HG03039 (cell line): ENCODE data around the gene NHEJ1.
"Not testable (repeated sequence)": the region's sequence is repeated elsewhere in the genome, so short reads cannot be mapped to it uniquely, and the experiment has no call there.

ENCODE experiments used
- ATAC-seq: cut with Tn5 transposase; IDR thresholded peaks from one replicate; pipeline ENCODE4 v1.9.1; 2021; ENCODE audit warnings: mild to moderate bottlenecking, moderate library complexity; ENCODE audit not compliant: unreplicated experiment

NHEJ1 gene

GRCh38 chr2:219160186-219161017 lies at the start of gene NHEJ1:
NHEJ1 (minus strand) TSS chr2:219160815; CDS start chr2:219158362, 2,453 bp downstream.
- ATAC-seq = peak; percentile 76

DNA sequence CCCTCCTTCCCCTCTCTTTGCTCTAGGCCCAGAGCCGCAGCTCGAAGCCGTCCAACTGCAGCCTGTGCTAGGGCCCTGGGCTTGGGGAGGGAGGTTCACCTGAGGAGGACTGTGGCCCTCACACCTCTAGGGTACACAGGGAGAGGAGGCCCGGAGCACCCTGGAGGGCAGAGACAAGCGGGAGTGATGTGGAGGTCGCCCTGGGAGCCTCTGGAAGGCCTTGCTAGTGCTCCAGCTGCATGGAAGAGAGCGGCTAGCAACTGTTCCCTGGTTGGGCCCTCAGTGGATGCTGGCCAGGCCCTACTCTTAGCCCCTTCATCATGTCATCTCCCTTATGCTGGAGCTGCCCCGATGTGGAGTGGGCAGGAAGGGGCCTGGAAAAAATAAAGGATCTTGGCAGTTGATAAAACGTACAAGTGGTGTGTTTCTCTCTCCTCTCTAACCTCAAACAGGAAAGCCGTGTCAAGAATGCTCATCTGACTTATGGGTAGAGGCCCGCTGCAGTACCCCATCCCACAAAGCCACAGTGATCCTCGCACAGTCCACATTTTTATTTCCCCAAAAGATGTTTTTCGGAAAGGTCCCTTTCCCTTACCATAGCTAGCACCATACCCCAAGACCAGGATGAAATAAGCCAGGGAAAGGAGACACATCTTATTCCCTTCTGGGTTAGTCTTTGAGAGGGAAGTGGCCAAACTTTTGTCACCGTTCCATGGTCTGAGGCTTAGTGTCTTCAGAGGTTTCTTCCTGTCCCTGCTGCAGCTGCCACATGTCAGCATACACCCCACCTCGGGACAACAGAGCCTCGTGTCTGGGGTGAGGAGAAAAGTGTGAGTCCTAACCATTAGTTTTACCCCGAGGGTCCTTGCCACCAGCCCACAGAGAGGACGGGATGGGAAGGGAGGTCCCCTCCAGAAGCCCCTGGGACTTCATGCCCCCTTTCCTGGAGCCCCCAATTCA lies 48.9 kb upstream of the NHEJ1 start:
- no peak for ATAC-seq

GRCh38 chr2:219207884-219208740 lies 47.5 kb upstream of the NHEJ1 start:
- ATAC-seq = no peak

DNA sequence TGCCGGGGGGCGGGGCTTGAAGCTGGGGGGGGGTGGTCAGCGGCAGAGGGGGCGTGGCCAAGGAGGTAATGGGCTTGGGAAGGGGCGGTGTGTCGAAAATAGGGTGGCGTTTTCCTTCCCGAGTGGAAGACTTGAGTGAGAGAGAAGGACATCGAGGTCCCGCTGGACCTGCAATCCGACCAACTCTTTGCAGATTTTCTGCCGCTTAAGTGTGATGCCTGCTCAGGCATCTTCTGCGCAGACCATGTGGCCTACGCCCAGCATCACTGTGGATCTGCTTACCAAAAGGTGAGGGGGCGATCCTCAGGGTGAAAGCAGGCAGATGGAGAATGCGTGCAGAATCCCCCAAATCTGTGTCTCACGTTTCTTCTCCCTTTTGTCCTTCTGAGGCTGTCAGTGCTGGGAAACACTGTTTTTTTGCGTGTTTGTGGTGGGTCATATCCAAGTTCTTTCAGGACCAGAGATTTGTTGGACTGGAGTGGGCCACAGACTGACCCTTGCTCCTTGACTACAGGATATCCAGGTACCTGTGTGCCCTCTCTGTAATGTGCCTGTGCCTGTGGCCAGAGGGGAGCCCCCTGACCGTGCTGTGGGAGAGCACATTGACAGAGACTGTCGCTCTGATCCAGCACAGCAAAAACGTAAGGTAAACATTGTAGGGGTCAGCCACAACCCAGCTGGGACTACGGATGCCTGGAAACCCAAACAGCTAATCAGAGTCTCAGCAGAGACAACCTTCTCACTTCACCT lies 46.7 kb upstream of the NHEJ1 start:
- ATAC-seq = no peak

DNA sequence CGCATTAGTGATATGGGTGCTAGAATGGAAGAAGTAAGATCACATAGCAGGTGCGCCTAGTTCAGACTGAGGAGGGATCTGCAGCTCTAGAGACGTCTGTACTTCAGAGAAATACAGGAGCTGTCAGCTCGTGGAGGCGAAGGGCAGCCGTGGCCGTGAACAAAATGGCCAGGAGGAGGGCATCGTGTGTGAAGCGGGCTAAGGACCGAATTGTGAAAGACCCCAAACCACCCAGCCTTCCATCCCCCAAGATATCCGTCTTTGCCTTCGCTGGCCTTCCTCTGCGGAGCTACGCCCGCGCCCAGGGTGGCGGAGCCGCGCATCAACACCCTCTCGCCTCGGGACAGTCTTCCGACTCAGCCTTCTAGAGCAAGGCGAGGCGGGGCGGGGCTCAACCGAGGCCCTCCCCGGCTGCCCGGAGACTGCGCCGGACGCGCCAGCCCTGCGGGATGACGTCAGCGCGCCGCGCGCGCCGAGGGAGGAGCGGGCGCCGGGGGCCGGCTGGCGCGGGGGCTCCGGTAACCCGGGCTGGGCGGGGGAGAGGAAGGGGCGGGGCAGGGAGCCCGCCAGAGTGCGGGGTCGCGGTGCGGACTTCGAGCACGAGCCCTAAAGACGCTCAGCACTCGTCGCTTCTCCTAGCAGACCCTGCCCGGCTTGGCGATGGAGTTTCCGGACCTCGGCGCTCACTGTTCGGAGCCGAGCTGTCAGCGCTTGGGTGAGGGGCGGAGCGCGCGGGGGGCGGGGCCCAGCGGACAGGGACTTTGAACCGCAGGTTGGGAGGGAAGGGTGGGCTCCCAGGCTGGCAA lies 45.9 kb upstream of the NHEJ1 start, which contains the start of gene ZFAND2B:
Gene ZFAND2B, plus strand, starts transcription at position 455 of the 806 bp plus-strand sequence. Its CDS starts 206 bp downstream, at position 661.
- peak; percentile 96 for ATAC-seq

DNA sequence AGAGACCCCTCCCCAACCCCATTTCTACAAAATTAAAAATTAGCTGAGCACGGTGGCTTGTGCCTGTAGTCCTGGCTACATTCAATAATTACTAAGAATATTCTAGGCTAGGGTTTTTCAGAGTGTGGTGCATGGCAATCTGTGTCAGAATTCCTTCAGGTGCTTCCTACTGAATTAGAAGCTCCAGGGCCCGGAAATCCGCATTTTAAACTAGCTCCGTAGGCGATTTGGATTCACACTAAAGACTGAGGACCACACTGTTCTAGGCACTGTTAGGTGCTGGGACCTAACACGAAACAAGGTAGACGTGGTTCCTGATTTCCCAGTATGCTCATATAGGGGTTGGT lies 45.3 kb upstream of the NHEJ1 start:
- ATAC-seq = no peak

DNA sequence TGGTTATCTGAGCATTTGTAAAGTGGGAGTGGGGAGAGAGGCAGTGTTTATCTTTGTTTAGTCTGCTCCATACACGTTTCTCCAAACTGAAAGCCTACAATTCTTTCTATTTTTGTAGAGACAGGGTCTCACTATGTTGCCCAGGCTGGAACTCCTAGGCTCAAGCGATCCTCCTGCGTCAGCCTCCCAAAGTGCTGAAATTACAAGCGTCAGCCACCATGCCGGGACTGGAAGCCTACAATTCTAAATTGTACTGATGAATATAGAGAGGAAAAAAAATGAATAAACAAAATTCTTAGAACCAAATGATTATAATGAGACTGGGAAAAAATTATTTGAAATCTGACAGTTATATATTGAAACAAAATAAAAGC lies 44.5 kb upstream of the NHEJ1 start:
- ATAC-seq = no peak

GRCh38 chr2:219204425-219205164 lies 44.0 kb upstream of the NHEJ1 start:
- ATAC-seq = no peak

DNA sequence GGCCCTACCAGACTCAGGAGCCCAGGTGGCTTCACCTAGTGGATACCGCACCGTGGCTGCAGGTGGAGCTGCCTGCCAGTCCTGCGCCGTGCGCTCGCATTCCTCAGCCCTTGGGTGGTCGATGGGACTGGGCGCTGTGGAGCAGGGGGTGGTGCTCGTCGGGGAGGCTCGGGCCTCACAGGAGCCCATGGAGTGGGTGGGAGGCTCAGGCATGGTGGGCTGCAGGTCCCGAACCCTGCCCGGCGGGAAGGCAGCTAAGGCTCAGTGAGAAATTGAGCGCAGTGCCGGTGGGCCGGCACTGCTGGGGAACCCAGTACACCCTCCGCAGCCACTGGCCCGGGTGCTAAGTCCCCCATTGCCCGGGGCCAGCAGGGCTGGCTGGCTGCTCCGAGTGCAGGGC lies 40.7 kb upstream of the NHEJ1 start:
- ATAC-seq = not testable (repeated sequence)

DNA sequence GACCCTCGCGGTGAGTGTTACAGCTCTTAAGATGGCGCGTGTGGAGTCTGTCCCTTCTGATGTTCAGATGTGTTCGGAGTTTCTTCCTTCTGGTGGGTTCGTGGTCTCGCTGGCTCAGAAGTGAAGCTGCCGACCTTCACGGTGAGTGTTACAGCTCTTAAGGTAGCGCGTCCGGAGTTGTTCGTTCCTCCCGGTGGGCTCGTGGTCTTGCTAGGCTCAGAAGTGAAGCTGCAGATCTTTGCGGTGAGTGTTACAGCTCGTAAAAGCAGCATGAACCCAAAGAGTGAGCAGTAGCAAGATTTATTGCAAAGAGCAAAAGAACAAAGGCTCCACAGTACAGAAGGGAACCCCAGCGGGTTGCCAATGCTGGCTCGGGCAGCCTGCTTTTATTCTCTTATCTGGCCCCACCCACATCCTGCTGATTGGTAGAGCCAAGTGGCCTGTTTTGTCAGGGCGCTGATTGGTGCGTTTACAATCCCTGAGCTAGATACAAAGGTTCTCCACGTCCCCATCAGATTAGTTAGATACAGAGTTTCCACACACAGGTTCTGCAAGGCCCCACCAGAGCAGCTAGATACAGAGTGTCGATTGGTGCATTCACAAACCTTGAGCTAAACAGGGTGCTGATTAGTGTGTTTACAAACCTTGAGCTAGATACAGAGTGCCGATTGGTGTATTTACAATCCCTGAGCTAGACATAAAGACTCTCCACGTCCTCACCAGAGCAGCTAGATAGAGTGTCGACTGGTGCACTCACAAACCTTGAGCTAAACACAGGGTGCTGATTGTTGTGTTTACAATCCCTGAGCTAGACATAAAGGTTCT lies 40.1 kb upstream of the NHEJ1 start:
- not testable (repeated sequence) for ATAC-seq

GRCh38 chr2:219199470-219200211 lies 39.0 kb upstream of the NHEJ1 start:
- ATAC-seq = no peak

DNA sequence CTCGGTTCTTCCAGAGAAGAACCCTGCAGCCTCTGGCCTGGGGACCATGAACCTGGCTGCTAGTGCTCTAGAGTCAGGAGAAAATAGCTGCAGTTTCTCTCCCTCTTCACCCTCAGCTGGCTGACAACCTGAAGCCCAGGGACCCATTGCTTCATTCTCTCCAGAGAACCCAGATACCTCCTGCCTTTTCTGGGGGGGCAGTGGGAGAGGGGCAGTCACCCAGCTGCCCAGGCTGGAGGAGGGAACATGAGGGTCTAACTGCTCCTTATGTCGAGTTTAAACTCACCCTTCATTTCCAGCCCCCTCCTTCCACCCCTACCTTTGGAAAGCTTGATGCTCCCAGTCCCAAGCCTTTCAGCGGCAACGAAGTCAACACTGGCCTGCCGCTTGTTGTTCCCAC lies 38.4 kb upstream of the NHEJ1 start:
- ATAC-seq = no peak

DNA sequence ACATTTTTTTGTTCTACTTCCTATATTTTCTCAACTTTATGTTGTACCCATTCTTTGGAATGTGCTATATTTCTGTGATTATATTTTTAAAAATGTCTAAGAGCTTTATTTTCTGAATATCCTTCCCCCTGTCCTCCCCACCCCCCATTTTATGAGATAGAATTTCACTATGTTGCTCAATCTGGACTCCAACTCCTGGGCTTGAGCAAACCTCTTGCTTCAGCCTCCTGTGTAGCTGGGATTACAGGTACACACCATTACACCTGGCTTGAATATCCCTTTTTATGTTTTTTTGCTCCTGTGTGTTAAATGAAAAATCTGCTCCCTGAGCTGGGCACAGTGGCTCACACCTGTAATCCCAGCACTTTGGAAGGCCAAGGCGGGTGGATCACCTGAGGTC lies 36.8 kb upstream of the NHEJ1 start:
- no peak for ATAC-seq

DNA sequence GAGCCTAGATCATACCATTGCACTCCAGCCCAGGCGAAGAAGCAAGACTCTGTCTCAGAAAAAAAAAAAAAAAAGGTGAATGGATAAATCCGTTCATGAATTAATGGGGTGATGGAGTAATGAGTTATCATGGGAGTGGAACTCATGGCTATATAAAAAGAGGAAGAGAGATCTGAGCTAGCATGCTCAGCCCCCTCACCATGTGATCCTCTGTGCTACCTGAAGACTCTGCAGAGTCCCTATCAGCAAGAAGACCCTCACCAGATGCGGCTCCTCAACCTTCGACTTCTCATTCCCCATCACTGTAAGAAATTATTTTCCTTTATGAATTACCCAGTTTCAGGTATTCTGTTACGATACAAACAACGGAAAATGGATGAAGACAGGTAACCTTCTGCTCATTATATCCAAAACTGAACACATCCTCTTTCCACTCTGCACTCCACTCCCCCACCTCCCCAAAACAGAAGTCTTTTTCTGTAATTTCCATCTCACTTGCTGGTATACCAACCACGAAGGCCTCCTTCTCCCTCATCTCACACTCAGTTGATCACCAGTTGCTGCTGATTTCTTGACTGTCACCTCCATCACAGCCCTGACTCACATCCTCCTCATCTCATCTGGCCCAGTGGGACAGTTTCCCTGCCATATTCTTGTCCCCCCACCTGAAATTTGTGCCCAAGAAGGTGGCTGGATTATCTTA lies 26.3 kb upstream of the NHEJ1 start:
- ATAC-seq = no peak

- ATAC-seq = no peak
Measured at GRCh38 chr2:219184121-219184520, 23.5 kb upstream of the NHEJ1 start.

DNA sequence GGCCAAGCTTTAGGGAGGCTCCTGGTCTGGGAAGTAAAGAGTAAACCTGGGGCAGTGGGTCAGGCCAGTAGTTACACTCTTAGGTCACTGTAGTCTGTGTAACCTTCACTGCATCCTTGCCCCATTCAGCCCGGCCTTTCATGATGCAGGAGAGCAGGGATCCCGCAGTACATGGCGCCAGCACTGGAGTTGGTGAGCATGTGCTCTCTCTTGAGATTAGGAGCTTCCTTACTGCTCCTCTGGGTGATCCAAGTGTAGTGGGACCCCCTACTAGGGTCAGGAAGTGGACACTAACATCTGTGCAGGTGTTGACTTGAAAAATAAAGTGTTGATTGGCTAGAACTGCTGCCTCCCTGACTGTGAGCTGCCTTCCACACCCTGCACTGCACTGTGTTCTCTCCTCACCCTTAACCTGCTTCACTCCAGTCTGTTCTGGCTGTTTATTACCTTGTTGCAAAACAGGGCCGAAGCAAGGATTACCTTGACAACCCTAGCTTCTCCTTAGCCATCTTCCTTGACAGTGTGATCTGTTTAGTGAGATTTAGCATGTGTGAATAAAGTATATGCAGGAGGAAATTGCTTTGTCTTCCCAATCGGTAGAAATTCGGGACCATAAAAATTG lies 22.6 kb upstream of the NHEJ1 start:
- no peak for ATAC-seq
